ENCODE measurements around the gene UBN2. TPM values are rescaled to one million over a fixed set of nuclear protein-coding genes. Genes with fewer than 3 reads are reported as not detected.
"Not testable (repeated sequence)": the region's sequence is repeated elsewhere in the genome, so short reads cannot be mapped to it uniquely, and the experiment has no call there.

UBN2 gene
- total and polyA plus RNA-seq, 2 of the 13 experiments (the other 11 are each of a cell fraction or from before 2014, with no cell fraction given), result 5.6 to 5.7 TPM

GRCh38 chr7:139205843-139206242 lies 25.2 kb upstream of the UBN2 start:
- ChIA-PET CTCF (ENCODE audit: low intra/inter-chr PET ratio, low total read pairs) (no interaction called here), POLR2A (no interaction called here)
- BruUV-seq (replicated peaks), result no TSS peak
- FAIRE-seq, result no peak
- Histone ChIP-seq H3K27me3 (ENCODE audit: control insufficient read depth in 1 of 2, insufficient read depth in 2 of 2, low read length in 2 of 2) (no peaks in the 10 kb centered on the region), H3K36me3 (replicated peaks in 1 of 2; ENCODE audit: control insufficient read depth in 1 of 2, insufficient read depth in 2 of 2, low read length in 2 of 2) (no peaks in the 10 kb centered on the region), H3K9me3 (ENCODE audit: low read length) (peaks cover 16% of the 10 kb centered on the region; the same call in 1 of the 2 replicates), H4K20me1 (ENCODE audit: insufficient read depth, low read length) (no peaks in the 10 kb centered on the region), H3K9ac (ENCODE audit: insufficient read depth, low read depth, low read length) (no peak overlapping the region), H3K79me2 (ENCODE audit: insufficient read depth, low read length) (no peaks in the 10 kb centered on the region), H2AFZ (ENCODE audit: low read length) (no peak overlapping the region), H3K27ac (ENCODE audit: extremely low read length, insufficient read depth, low read length) (no peak overlapping the region), H3K4me1 (ENCODE audit: insufficient read depth, low read length) (no peaks in the 10 kb centered on the region), H3K4me3 (replicated peaks in 1 of 3; ENCODE audit: insufficient read depth in 1 of 3, low read depth in 2 of 3, low read length in 3 of 3) (no peak overlapping the region), H3K4me2 (ENCODE audit: low read depth, low read length) (no peak overlapping the region)
- no peak for DNase-seq (ENCODE audit: low spot score)
- intact Hi-C loops (cut with micrococcal nuclease; ENCODE audit: unreplicated experiment), result no loop called here
- in situ Hi-C loops (cut with HindIII; ENCODE audit: extremely low pct_ligation_motif_present, low pct_unique_long_range_greater_than_20kb), result no loop called here
- no peak for TF ChIP-seq MAFG (CRISPR knock-in tag; IDR thresholded peaks at IDR 0.05)
- ATAC-seq, result no peak

GRCh38 chr7:139212133-139212532 lies 18.9 kb upstream of the UBN2 start:
- H3K36me3 ChIP-seq (replicated peaks in 1 of 2; ENCODE audit: control insufficient read depth in 1 of 2, insufficient read depth in 2 of 2, low read length in 2 of 2), result no peaks in the 10 kb centered on the region
- H4K20me1 ChIP-seq (ENCODE audit: insufficient read depth, low read length), result no peaks in the 10 kb centered on the region
- FAIRE-seq (no peak), ATAC-seq (no peak), DNase-seq (ENCODE audit: low spot score) (no peak)
- intact Hi-C loops (cut with micrococcal nuclease; ENCODE audit: unreplicated experiment), result no loop called here
- H3K27me3 ChIP-seq (ENCODE audit: control insufficient read depth in 1 of 2, insufficient read depth in 2 of 2, low read length in 2 of 2), result no peaks in the 10 kb centered on the region
- in situ Hi-C loops (cut with HindIII; ENCODE audit: extremely low pct_ligation_motif_present, low pct_unique_long_range_greater_than_20kb), result no loop called here
- H3K9ac ChIP-seq (ENCODE audit: insufficient read depth, low read depth, low read length), result no peak overlapping the region
- no peak overlapping the region for H2AFZ ChIP-seq (ENCODE audit: low read length)
- no peak overlapping the region for H3K4me3 ChIP-seq (replicated peaks in 1 of 3; ENCODE audit: insufficient read depth in 1 of 3, low read depth in 2 of 3, low read length in 3 of 3)
- CTCF ChIA-PET (ENCODE audit: low intra/inter-chr PET ratio, low total read pairs), result no interaction called here
- H3K27ac ChIP-seq (ENCODE audit: extremely low read length, insufficient read depth, low read length), result no peak overlapping the region
- no peaks in the 10 kb centered on the region for H3K79me2 ChIP-seq (ENCODE audit: insufficient read depth, low read length)
- H3K4me2 ChIP-seq (ENCODE audit: low read depth, low read length), result no peak overlapping the region
- H3K4me1 ChIP-seq (ENCODE audit: insufficient read depth, low read length), result no peaks in the 10 kb centered on the region
- no peaks in the 10 kb centered on the region for H3K9me3 ChIP-seq (ENCODE audit: low read length)
- BruUV-seq (replicated peaks), result no TSS peak
- WGBS (ENCODE audit: low lambda C conversion rate), result 95% methylated on average over 2 of the region's 2 CpGs
- no peak for TF ChIP-seq ZNF550 (CRISPR knock-in tag; IDR thresholded peaks at IDR 0.05; ENCODE audit: borderline replicate concordance)
- TF ChIP-seq ZNF552 (CRISPR knock-in tag; IDR thresholded peaks at IDR 0.05; ENCODE audit: borderline replicate concordance), result no peak
- no peak for TF ChIP-seq PAX8 (CRISPR knock-in tag; IDR thresholded peaks at IDR 0.05; ENCODE audit: borderline replicate concordance)
- TF ChIP-seq REST (IDR thresholded peaks at IDR 0.05; ENCODE audit: borderline replicate concordance in 1 of 2, low read depth in 1 of 2, low read length in 2 of 2), result no peak
- no peak for TF ChIP-seq NR3C1 (CRISPR knock-in tag; IDR thresholded peaks at IDR 0.05)
- POLR2A ChIA-PET, result no interaction called here

- H3K9ac ChIP-seq (ENCODE audit: insufficient read depth, low read depth, low read length); H3K27me3 ChIP-seq (ENCODE audit: control insufficient read depth in 1 of 2, insufficient read depth in 2 of 2, low read length in 2 of 2); BruUV-seq (replicated peaks); DNase-seq (ENCODE audit: low spot score); H3K4me3 ChIP-seq (replicated peaks in 1 of 3; ENCODE audit: insufficient read depth in 1 of 3, low read depth in 2 of 3, low read length in 3 of 3); POLR2A ChIA-PET; intact Hi-C loops (cut with micrococcal nuclease; ENCODE audit: unreplicated experiment); H3K4me2 ChIP-seq (ENCODE audit: low read depth, low read length); H3K4me1 ChIP-seq (ENCODE audit: insufficient read depth, low read length); H4K20me1 ChIP-seq (ENCODE audit: insufficient read depth, low read length); FAIRE-seq; H3K9me3 ChIP-seq (ENCODE audit: low read length); H3K79me2 ChIP-seq (ENCODE audit: insufficient read depth, low read length); H3K27ac ChIP-seq (ENCODE audit: extremely low read length, insufficient read depth, low read length); H3K36me3 ChIP-seq (replicated peaks in 1 of 2; ENCODE audit: control insufficient read depth in 1 of 2, insufficient read depth in 2 of 2, low read length in 2 of 2); ATAC-seq; in situ Hi-C loops (cut with HindIII; ENCODE audit: extremely low pct_ligation_motif_present, low pct_unique_long_range_greater_than_20kb); H2AFZ ChIP-seq (ENCODE audit: low read length); CTCF ChIA-PET (ENCODE audit: low intra/inter-chr PET ratio, low total read pairs): not testable (repeated sequence)
- 53% methylated on average over 6 of the region's 6 CpGs for WGBS (ENCODE audit: low lambda C conversion rate)
Observed at GRCh38 chr7:139213489-139213888, 17.5 kb upstream of the UBN2 start.
